HUES48 (cell line): ENCODE results near the gene DLGAP3.

Experiments used
- H3K27ac ChIP-seq: one replicate; pipeline ENCODE4 v1.7.0; 2013; ENCODE audit warnings: low read depth, low read length, inconsistent platforms
- H3K27me3 ChIP-seq: 2 replicates; pipeline ENCODE4 v1.6.1; 2013; ENCODE audit warnings: mild to moderate bottlenecking, low read length; ENCODE audit not compliant: control insufficient read depth, insufficient read depth
- H3K36me3 ChIP-seq: 2 replicates; pipeline ENCODE4 v1.6.1; 2013; ENCODE audit warnings: low read length; ENCODE audit not compliant: control insufficient read depth, insufficient read depth
- H3K4me1 ChIP-seq: 2 replicates; pipeline ENCODE4 v1.6.1; 2013; ENCODE audit warnings: mild to moderate bottlenecking, low read length; ENCODE audit not compliant: control insufficient read depth, insufficient read depth
- H3K4me3 ChIP-seq: 2 replicates; pipeline ENCODE4 v1.5.1; 2013; ENCODE audit warnings: mild to moderate bottlenecking, low read depth, low read length
- H3K9ac ChIP-seq: 2 replicates; pipeline ENCODE4 v1.6.1; 2013; ENCODE audit warnings: mild to moderate bottlenecking, low read depth, low read length, moderate library complexity
- H3K9me3 ChIP-seq: 2 replicates; pipeline ENCODE4 v1.6.1; 2013; ENCODE audit warnings: low read length; ENCODE audit not compliant: control insufficient read depth, insufficient read depth

DLGAP3 gene

GRCh38 chr1:34850382-34850781 lies 79.1 kb downstream of the DLGAP3 start:
- no peak overlapping the region for H3K9ac ChIP-seq
- H3K36me3 ChIP-seq, result peaks cover 16% of the 10 kb centered on the region
- no peaks in the 10 kb centered on the region for H3K27me3 ChIP-seq
- H3K4me3 ChIP-seq, result no peak overlapping the region
- no peaks in the 10 kb centered on the region for H3K9me3 ChIP-seq
- peaks cover 16% of the 10 kb centered on the region for H3K4me1 ChIP-seq
- H3K27ac ChIP-seq, result no peak overlapping the region

- Histone ChIP-seq H3K27ac (no peak overlapping the region), H3K9ac (no peak overlapping the region)
Observed at GRCh38 chr1:34847094-34847493, 82.4 kb downstream of the DLGAP3 start.

GRCh38 chr1:34846265-34846664 lies 83.2 kb downstream of the DLGAP3 start:
- no peak overlapping the region for H3K4me3 ChIP-seq
- H3K36me3 ChIP-seq, result no peaks in the 10 kb centered on the region
- H3K27me3 ChIP-seq, result no peaks in the 10 kb centered on the region
- H3K27ac ChIP-seq, result peak overlapping the region; percentile 43
- H3K4me1 ChIP-seq, result peaks cover 30% of the 10 kb centered on the region
- H3K9ac ChIP-seq, result no peak overlapping the region
- no peaks in the 10 kb centered on the region for H3K9me3 ChIP-seq

More at GRCh38 chr1:34847094-34847493, 82.4 kb downstream of the DLGAP3 start:
- H3K4me1 ChIP-seq, result peaks cover 30% of the 10 kb centered on the region
- H3K27me3 ChIP-seq, result no peaks in the 10 kb centered on the region
- H3K9me3 ChIP-seq, result no peaks in the 10 kb centered on the region
- H3K4me3 ChIP-seq, result no peak overlapping the region
- no peaks in the 10 kb centered on the region for H3K36me3 ChIP-seq

GRCh38 chr1:34845131-34845901 lies 84.1 kb downstream of the DLGAP3 start:
- Histone ChIP-seq H3K9me3 (no peaks in the 10 kb centered on the region), H3K36me3 (no peaks in the 10 kb centered on the region), H3K4me3 (no peak overlapping the region), H3K4me1 (peaks cover 27% of the 10 kb centered on the region), H3K27ac (peak overlapping the region; percentile 30), H3K9ac (no peak overlapping the region), H3K27me3 (no peaks in the 10 kb centered on the region)

- peaks cover 23% of the 10 kb centered on the region for H3K4me1 ChIP-seq
- H3K27ac ChIP-seq, result peak overlapping the region; percentile 87
Observed at GRCh38 chr1:34844252-34844634, 85.2 kb downstream of the DLGAP3 start.

GRCh38 chr1:34843392-34844251 lies 85.8 kb downstream of the DLGAP3 start:
- Histone ChIP-seq H3K36me3 (no peaks in the 10 kb centered on the region), H3K4me3 (no peak overlapping the region), H3K4me1 (peaks cover 23% of the 10 kb centered on the region), H3K27ac (peak overlapping the region; percentile 87), H3K9ac (no peak overlapping the region), H3K9me3 (no peaks in the 10 kb centered on the region), H3K27me3 (no peaks in the 10 kb centered on the region)

More at GRCh38 chr1:34844252-34844634, 85.2 kb downstream of the DLGAP3 start:
- no peaks in the 10 kb centered on the region for H3K9me3 ChIP-seq
- H3K9ac ChIP-seq, result no peak overlapping the region
- no peaks in the 10 kb centered on the region for H3K36me3 ChIP-seq
- no peak overlapping the region for H3K4me3 ChIP-seq
- H3K27me3 ChIP-seq, result no peaks in the 10 kb centered on the region

GRCh38 chr1:34842952-34843371 lies 86.5 kb downstream of the DLGAP3 start:
- Histone ChIP-seq H3K9me3 (no peaks in the 10 kb centered on the region), H3K4me3 (no peak overlapping the region), H3K36me3 (no peaks in the 10 kb centered on the region), H3K9ac (no peak overlapping the region), H3K27me3 (no peaks in the 10 kb centered on the region), H3K27ac (peak overlapping the region; percentile 49), H3K4me1 (peaks cover 20% of the 10 kb centered on the region)

- H3K9me3 ChIP-seq, result no peaks in the 10 kb centered on the region
- H3K27me3 ChIP-seq, result no peaks in the 10 kb centered on the region
- no peaks in the 10 kb centered on the region for H3K36me3 ChIP-seq
- H3K4me1 ChIP-seq, result peaks cover 20% of the 10 kb centered on the region
- no peak overlapping the region for H3K4me3 ChIP-seq
- no peak overlapping the region for H3K27ac ChIP-seq
- no peak overlapping the region for H3K9ac ChIP-seq
Observed at GRCh38 chr1:34842073-34842472, 87.4 kb downstream of the DLGAP3 start.

GRCh38 chr1:34840426-34840825 lies 89.0 kb downstream of the DLGAP3 start:
- Histone ChIP-seq H3K4me1 (peaks cover 20% of the 10 kb centered on the region), H3K9me3 (no peaks in the 10 kb centered on the region), H3K9ac (no peak overlapping the region), H3K27me3 (no peaks in the 10 kb centered on the region), H3K36me3 (no peaks in the 10 kb centered on the region), H3K4me3 (no peak overlapping the region), H3K27ac (no peak overlapping the region)

- H3K4me1 ChIP-seq, result peaks cover 19% of the 10 kb centered on the region
- H3K36me3 ChIP-seq, result no peaks in the 10 kb centered on the region
- H3K9me3 ChIP-seq, result no peaks in the 10 kb centered on the region
- H3K27ac ChIP-seq, result no peak overlapping the region
- H3K27me3 ChIP-seq, result no peaks in the 10 kb centered on the region
- no peak overlapping the region for H3K9ac ChIP-seq
- no peak overlapping the region for H3K4me3 ChIP-seq
Observed at GRCh38 chr1:34839526-34840305, 89.7 kb downstream of the DLGAP3 start.
